Subcutaneous adipose tissue (tissue), 4 donors: ENCODE data around the gene STAB2. TPM values are rescaled to one million over a fixed set of nuclear protein-coding genes. Genes with fewer than 3 reads are reported as not detected.

Experiments
- CTCF ChIP-seq: fragments of 450-650 bp; IDR thresholded peaks from one replicate; pipeline ENCODE4 v1.5.1; 2016; ENCODE audit warnings: low read depth, mild to moderate bottlenecking, control low read depth, antibody characterized with exemption, moderate library complexity
- total RNA-seq, 4 donors: library from RNA; depleted of rRNA; stranded (reverse); fragments of >200 nt; gene quantifications; one replicate each; pipeline ENCODE4 v1.1.0, GENCODE V29; 2016

Gene STAB2
- total RNA-seq, 4 donors from 2014 or later, result under 0.01 to 1.5 (median 0.16) TPM; not detected in 1

DNA sequence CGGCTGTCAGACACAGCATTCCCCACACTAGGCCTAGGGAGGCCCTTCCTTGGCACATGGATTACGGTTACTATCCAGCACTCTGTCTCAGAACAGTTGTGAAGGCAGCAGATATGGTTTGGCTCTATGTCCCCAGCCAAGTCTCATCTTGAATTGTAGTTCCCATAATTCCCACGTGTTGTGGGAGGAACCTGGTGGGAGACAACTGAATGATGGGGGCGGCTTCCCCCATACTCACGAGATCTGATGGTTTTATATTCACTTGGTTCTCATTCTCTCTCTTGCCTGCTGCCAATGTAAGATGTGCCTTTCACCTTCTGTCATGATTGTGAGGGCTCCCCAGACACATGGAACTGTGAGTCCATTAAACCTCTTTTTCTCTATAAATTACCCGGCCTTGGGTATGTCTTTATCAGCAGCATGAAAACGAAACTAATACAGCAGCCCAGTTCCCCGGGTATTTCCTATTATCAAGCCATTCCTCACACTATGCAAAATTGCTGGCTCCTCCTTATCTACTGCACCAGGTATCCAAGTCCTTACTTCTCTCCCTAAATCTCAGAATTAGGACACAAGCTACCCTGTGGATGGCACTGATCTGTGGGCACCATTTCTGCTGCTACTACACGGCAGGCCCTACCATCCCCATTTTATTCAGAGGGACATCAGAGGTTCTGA, 220.6 kb downstream of the STAB2 start:
- TF ChIP-seq CTCF, result no peak

DNA sequence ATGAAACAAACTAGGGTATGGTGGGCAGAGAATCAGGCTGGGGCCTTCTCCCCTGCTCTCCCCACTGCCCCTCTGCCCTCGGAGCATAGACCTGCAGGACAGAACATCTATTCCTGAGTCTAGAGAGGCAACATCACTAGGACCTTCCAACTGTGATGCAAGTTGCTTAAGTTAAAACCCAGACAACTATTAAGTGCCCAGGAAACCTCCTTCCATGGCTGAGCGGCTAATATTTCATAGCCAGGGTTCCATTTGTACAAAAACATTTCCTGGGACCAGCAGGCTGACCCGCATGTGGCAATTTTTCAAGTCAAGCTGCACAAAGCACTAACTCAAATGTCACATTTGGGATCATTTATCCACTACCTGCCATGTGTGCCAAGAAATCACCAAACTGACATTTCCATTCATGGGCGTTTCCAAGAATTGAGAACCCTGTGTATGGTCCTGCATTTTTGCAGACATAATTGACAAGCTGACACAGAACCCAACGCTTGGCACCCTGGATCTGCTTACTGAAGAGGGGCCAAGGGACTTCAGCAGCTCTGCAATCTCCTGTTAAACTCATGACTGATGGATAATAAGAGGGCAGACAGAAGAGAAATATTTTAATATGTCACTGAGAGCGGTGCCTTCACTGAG, 221.3 kb downstream of the STAB2 start:
- no peak for TF ChIP-seq CTCF

GRCh38 chr12:103809154-103809553, 222.1 kb downstream of the STAB2 start:
- no peak for TF ChIP-seq CTCF

GRCh38 chr12:103810111-103810510, 223.0 kb downstream of the STAB2 start:
- TF ChIP-seq CTCF, result no peak

- TF ChIP-seq CTCF, result no peak
These were observed 224.7 kb downstream of the STAB2 start for GRCh38 chr12:103811791-103812190.

- no peak for TF ChIP-seq CTCF
These were observed 225.7 kb downstream of the STAB2 start for GRCh38 chr12:103812789-103813188.

- TF ChIP-seq CTCF, result no peak
These were observed 226.4 kb downstream of the STAB2 start for GRCh38 chr12:103813426-103813825.
